ENCODE measurements around the gene GPR17. TPM values are rescaled to one million over a fixed set of nuclear protein-coding genes. Genes with fewer than 3 reads are reported as not detected.
A peak's percentile ranks its signal among the peaks of the same experiment; 100 is the strongest.

The GPR17 gene
- total RNA-seq, 1 experiment from 2014 or later: 0.64 TPM

DNA sequence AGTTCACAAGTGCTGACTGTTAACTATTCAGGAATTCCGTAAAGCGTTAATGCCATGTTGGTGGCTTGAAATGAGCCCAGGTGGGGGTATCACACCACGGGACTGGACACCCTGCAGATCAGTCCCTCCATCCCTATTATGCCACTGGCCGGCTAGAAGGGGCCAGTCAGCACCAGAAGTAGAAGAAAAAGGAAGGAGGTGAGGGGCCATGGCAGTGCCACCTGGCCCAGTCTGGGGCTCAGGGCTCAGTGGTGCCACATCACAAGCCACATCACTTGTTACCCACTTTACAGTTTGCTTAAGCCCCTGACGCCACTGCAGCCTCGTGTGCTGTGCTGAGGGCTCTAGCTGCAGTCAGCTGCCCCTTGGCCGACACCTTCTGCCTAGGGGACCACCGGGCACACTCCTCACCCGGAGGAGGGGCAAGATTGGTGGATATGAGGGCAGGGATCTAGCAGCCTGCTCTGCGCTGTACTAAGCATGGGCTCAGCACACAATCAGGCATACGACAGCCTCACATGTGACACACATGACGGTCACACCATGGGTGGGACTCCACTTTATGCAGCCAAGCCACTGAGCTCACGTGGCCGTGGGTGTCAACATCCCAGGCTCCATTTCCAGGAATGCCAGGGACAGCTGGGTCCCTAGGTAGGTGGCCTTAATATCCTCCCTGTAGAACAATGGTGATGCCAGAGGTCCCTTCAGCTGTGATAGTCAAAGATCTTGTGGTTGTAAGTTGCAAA lies 25.8 kb downstream of the GPR17 start:
- no peak for DNase-seq (ENCODE audit: low spot score)

DNA sequence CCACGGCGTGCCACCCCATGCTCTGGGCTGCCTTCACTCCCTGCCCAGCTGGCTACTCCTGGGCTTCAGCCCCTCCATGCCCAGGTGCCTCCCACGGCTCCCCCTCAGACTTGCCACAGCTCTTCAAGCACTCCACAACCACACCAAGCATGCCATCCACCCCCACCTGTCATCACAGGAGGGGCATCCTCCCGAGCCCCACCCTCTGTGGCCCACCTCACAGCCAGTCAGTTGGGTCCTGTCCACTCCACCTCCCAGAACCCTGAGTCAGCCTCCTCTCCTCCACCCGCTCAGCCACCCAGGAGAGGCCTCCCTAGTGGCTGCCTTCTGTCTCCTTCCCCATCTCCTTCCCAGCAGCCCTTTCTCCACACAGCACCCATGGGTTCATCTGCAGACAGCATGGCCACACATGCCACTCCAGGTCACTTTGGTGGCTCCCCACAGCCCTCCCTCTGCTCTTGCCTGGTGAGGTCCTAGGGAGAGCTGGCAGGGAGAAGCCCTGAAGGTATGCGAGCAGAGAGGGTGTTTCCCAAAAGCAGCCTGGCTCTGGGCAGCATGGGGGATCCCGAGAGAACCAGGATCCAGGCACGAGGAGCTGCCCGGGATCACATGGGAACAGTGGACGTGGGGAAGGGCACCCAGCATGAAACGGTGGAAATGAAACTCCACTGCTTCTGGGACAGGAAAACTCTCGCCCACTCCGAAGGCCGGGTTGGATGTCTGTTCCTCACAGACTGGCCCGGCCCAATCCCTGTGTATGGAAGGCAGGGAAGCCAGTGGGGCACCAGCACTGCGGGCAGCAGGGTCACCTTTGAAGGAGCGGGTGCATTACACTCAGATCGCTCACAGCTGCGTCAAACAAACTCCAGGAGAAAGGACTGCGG lies 26.6 kb downstream of the GPR17 start:
- no peak for DNase-seq (ENCODE audit: low spot score)

GRCh38 chr2:127673291-127674069 lies 27.5 kb downstream of the GPR17 start:
- DNase-seq (ENCODE audit: low spot score): no peak

DNA sequence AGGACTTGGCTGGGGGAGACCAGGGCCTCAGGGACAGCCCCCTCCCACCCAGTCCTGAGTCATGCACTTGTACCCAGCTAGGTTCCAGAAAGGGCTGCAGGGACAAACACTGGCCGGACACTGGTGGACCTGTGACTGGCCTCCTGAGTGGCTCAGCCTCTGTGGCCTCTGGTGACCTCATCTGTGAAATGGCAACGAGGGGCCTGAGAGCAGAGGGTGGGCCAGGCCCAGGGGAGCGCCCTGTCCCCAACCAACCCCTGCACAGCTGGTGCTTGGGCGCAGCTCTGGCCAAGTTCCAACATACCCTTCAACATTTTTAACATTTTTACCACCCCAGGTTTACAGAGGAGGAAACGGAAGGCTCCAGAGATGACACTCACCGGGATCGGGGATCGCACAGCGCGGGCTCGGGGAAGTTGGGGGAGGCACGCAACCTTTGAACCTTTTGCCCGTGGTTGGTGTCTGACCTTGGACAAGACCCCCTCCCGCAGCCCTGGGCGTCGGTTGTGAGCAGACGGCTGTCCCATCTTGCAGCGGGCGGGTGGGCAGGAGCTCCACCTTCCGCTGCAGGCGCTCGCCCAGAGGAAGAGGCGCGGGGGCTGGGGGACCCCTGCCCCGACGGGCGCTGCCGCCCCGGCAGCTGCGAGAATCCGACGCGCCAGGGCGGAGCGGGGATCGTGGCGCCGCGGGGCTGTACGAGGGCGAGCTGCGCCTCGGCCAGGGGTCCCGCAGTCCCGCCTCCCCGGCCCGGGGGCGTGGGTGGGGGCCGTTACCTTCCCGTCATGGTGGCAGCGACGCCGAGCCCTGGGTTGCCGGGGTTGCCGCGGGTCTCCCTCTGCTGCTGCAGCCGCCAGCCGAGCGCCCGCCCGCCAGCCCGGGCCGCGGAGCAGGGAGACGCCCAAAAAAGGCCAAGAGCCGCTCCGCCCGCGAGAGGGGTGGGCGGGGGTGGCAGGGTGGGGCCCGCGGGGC lies 28.6 kb downstream of the GPR17 start:
- DNase-seq (ENCODE audit: low spot score): no peak

DNA sequence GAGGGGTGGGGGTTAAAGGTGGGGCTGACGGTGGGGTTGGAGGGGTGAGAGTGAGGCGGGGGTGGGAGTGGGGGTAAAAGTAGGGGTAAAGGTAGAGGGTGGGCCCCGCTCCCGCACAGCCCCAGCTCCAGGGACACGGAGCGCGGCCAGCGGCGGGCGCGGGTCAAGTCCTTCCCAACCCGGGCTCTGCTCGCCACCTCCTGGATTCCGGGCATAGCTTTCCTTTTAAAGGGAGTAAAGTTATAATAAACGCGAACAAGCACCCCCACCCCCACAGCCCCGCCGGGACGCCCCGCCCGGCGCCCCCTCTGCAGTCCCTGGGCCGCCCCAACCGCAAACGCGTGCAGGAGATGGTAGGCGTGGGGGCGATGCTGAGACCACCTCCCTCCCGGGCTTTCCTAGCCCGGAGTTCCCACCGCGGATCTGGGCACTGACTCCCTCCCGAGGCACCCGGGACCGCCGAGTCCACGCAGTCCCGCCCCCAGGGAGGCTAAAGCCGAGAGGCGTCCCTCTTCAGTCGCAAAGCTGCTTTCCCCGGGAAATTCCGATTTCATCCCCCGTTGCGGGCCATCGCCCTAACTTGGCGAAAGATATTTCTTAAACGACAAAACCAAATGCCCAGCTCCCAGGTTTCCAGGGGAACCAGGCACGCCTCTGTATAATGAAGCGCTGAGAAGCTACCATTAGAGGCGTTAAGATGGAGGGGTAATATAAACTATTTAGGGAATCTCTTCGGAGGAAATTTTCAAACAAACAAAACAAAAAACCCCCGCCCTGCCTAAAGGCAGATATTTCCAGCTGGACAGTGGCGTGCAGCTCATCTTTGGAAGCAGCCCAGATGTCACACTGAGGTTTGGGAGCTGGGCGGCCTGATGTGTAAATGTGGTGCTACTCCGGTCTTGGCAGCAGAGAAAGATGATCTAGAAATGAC lies 29.6 kb downstream of the GPR17 start, which contains the start of gene LIMS2:
Gene LIMS2, minus strand, starts transcription at position 200 of the 931 bp plus-strand sequence. CDS start 506 bp downstream, outside the sequence.
- no peak for DNase-seq (ENCODE audit: low spot score)

DNA sequence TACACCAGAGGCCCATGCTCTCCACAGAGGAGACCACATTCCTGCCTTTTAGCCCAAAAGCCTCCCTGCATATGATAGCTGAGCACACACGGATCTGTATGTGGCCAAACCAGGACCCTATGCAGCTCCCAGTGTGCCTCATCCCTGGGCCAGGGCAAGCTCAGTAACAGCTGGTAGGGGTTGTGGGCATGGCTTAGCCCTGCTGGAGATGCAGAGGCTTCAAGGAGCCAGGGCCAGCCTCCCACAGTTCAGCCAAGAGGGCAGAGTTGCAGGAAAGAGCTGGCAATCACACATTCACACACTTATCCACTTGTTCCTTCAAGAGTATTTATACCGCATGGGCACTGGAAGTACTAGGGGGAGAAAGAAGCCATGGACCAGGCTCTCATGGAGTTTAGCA lies 31.0 kb downstream of the GPR17 start:
- DNase-seq (ENCODE audit: low spot score): no peak

DNA sequence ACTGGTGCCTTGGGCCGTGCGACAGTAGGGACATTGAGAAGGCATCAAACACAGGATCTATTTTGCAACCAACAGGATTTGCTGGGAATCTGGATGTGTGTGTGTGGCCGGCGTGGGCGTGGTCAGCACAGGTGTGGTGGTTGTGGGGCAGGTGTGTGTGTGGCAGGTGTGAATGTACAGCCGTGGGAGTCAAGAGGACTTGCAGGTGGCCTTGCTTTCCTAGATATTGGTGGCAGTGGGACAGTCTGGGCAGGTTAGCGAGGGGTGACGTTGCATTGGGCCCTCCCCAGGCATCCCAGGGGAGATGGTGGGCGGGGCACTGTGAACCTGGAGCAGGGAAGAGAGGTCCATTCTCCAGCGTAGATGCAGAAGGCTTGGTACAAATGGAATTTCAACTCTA lies 32.6 kb downstream of the GPR17 start:
- DNase-seq (ENCODE audit: low spot score): no peak

- DNase-seq (ENCODE audit: low spot score): no peak
Observed at GRCh38 chr2:127678991-127679390, 33.0 kb downstream of the GPR17 start.

- no peak for DNase-seq (ENCODE audit: low spot score)
Observed at GRCh38 chr2:127679680-127680361, 33.9 kb downstream of the GPR17 start.

- no peak for DNase-seq (ENCODE audit: low spot score)
Observed at GRCh38 chr2:127680706-127681287, 34.8 kb downstream of the GPR17 start.

GRCh38 chr2:127681288-127681804 lies 35.4 kb downstream of the GPR17 start:
- DNase-seq (ENCODE audit: low spot score): peak; percentile 12

- DNase-seq (ENCODE audit: low spot score): no peak
Observed at GRCh38 chr2:127681976-127682857, 36.3 kb downstream of the GPR17 start.

DNA sequence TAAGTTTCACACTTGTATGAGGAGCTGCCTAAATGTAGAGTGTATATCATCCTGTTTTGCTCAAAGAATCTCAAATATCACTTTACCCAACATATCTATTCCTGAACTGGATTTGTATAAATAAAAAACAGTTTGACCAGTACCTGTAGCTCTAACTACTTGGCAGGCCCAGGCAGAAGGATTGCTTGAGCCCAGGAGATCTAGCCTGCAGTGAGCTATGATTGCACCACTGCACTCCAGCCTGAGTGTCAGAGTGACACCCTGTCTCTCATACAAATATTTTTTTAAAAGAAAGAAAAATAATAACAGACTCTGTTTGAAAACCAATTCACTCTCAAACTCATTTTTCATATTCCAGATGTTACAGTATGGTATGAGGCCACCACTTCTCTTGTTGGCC lies 37.1 kb downstream of the GPR17 start:
- DNase-seq (ENCODE audit: low spot score): no peak

DNA sequence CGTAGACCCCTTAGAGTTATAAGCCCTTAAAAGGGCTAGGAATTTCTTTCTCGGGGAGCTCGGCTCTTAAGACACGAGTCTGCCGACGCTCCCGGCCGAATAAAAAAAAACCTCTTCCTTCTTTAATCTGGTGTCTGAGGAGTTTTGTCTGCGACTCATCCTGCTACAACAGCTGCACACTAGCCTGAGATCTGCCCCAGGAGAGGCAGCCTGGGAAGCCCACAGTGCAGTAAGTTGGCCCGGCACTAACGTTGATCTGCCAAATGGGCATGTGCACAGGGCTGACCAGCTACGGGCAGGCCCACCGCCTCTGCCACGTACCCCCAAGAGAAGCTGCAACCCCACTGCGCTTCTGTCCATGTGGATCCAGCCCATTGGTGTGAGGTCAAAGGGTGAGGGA lies 37.8 kb downstream of the GPR17 start:
- DNase-seq (ENCODE audit: low spot score): no peak

- DNase-seq (ENCODE audit: low spot score): no peak
Observed at GRCh38 chr2:127685410-127686080, 39.6 kb downstream of the GPR17 start.

GRCh38 chr2:127688405-127688804 lies 42.5 kb downstream of the GPR17 start:
- DNase-seq (ENCODE audit: low spot score): no peak

- DNase-seq (ENCODE audit: low spot score): no peak
Observed at GRCh38 chr2:127690696-127691095, 44.7 kb downstream of the GPR17 start.

Measured in HT-29 (cell line).